IMR-90 (cell line): Measurements from ENCODE around the gene DAB1. TPM values are rescaled to one million over a fixed set of nuclear protein-coding genes. Genes with fewer than 3 reads are reported as not detected.

Source experiments
- ATAC-seq: fragments of 200-7000 bp; cut with Tn5 transposase; 2 replicates; pipeline ENCODE4 v1.9.1; 2020; ENCODE audit warnings: low read depth, mild to moderate bottlenecking, moderate library complexity
- BruUV-seq: library from RNA; stranded (reverse); fragments of 400-500 nt; replicated peaks from 2 replicates; lab custom pipeline; 2021; lab: Mats Ljungman, UMichigan
- CTCF ChIA-PET: fragments of 300-600 bp; formaldehyde crosslinking; extraction: SDS; loops from one replicate; lab custom pipeline; 2021; ENCODE audit warnings: antibody characterized with exemption; lab: Yijun Ruan, JAX
- POLR2A ChIA-PET: fragments of 300-600 bp; sonication (Branson Sonifier 250); formaldehyde crosslinking; loops from one replicate; lab custom pipeline; 2022; ENCODE audit warnings: antibody characterized with exemption; ENCODE audit not compliant: unreplicated experiment; lab: Charles Lee
- DNase-seq: peaks from one replicate; pipeline ENCODE4 v3.0.0; 2013
- H2AFZ ChIP-seq: replicated peaks from 2 replicates; pipeline ENCODE3; 2013; ENCODE audit warnings: low read length, mild to moderate bottlenecking; ENCODE audit not compliant: poor library complexity
- H2AK5ac ChIP-seq: 2 replicates; pipeline ENCODE4 v1.6.1; 2013; ENCODE audit warnings: low read depth, low read length, inconsistent platforms
- H2AK9ac ChIP-seq: replicated peaks from 2 replicates; pipeline ENCODE3; 2013; ENCODE audit warnings: mild to moderate bottlenecking, low read depth, low read length, moderate library complexity; ENCODE audit not compliant: poor library complexity
- H2BK120ac ChIP-seq: 2 replicates; pipeline ENCODE4 v1.6.1; 2013; ENCODE audit warnings: low read depth, low read length, inconsistent platforms
- H2BK15ac ChIP-seq: 3 replicates; pipeline ENCODE4 v1.6.1; 2013; ENCODE audit warnings: low read depth, low read length, inconsistent platforms
- H2BK20ac ChIP-seq: 2 replicates; pipeline ENCODE4 v1.6.1; 2013; ENCODE audit warnings: low read depth, mild to moderate bottlenecking, inconsistent platforms, low read length, moderate library complexity
- H2BK5ac ChIP-seq: 2 replicates; pipeline ENCODE4 v1.6.1; 2013; ENCODE audit warnings: mild to moderate bottlenecking, low read depth, low read length, inconsistent platforms; ENCODE audit not compliant: poor library complexity, severe bottlenecking
- H3K14ac ChIP-seq: replicated peaks from 2 replicates; pipeline ENCODE4 v1.6.1; 2013; ENCODE audit warnings: low read depth, low read length, inconsistent platforms
- H3K18ac ChIP-seq: 2 replicates; pipeline ENCODE4 v1.6.1; 2013; ENCODE audit warnings: low read depth, low read length, control low read depth
- H3K23ac ChIP-seq: 2 replicates; pipeline ENCODE4 v1.6.1; 2013; ENCODE audit warnings: low read depth, low read length, inconsistent platforms
- H3K27ac ChIP-seq: 2 replicates; pipeline ENCODE4 v1.5.1; 2013; ENCODE audit warnings: mild to moderate bottlenecking, control low read depth, low read length; ENCODE audit not compliant: insufficient read depth
- H3K27me3 ChIP-seq: 2 replicates; pipeline ENCODE4 v1.6.1; 2013; ENCODE audit warnings: low read length; ENCODE audit not compliant: control insufficient read depth, insufficient read depth
- H3K36me3 ChIP-seq: 2 replicates; pipeline ENCODE4 v1.6.1; 2013; ENCODE audit warnings: low read length, mixed read lengths; ENCODE audit not compliant: control insufficient read depth, insufficient read depth
- H3K4ac ChIP-seq: 2 replicates; pipeline ENCODE4 v1.6.1; 2013; ENCODE audit warnings: low read depth, low read length, inconsistent platforms
- H3K4me1 ChIP-seq: 2 replicates; pipeline ENCODE4 v1.6.1; 2013; ENCODE audit warnings: low read length, mixed read lengths; ENCODE audit not compliant: control insufficient read depth, insufficient read depth
- H3K4me2 ChIP-seq: 2 replicates; pipeline ENCODE4 v1.6.1; 2013; ENCODE audit warnings: low read depth, mild to moderate bottlenecking, control low read depth, low read length, moderate library complexity
- H3K4me3 ChIP-seq: 2 replicates; pipeline ENCODE4 v1.5.1; 2013; ENCODE audit warnings: low read depth, mild to moderate bottlenecking, control low read depth, low read length, moderate library complexity; ENCODE audit not compliant: insufficient read depth
- H3K56ac ChIP-seq: 2 replicates; pipeline ENCODE4 v1.6.1; 2013; ENCODE audit warnings: low read length, inconsistent platforms; ENCODE audit not compliant: insufficient read depth; ENCODE audit errors: extremely low read depth
- H3K79me1 ChIP-seq, 2 experiments: 2 replicates each; pipeline ENCODE4 v1.6.1; 2013; ENCODE audit warnings: low read length in 2 of 2, inconsistent platforms in 1 of 2, low read depth in 1 of 2
- H3K9ac ChIP-seq: 2 replicates; pipeline ENCODE4 v1.6.1; 2013; ENCODE audit warnings: low read depth, low read length, control low read depth
- H3K9me1 ChIP-seq: 2 replicates; pipeline ENCODE4 v1.6.1; 2013; ENCODE audit warnings: low read length, inconsistent platforms; ENCODE audit not compliant: insufficient read depth
- H3K9me3 ChIP-seq: 2 replicates; pipeline ENCODE4 v1.6.1; 2013; ENCODE audit warnings: low read length; ENCODE audit not compliant: control insufficient read depth, insufficient read depth
- H4K20me1 ChIP-seq: 2 replicates; pipeline ENCODE4 v1.6.1; 2013; ENCODE audit warnings: low read length, inconsistent platforms; ENCODE audit not compliant: insufficient read depth
- H4K5ac ChIP-seq: 2 replicates; pipeline ENCODE4 v1.6.1; 2013; ENCODE audit warnings: mild to moderate bottlenecking, low read depth, low read length, control low read depth
- H4K8ac ChIP-seq, 2 experiments: 2 replicates each; pipeline ENCODE4 v1.6.1; 2013; ENCODE audit warnings: low read depth in 2 of 2, low read length in 2 of 2, control low read depth in 1 of 2, inconsistent platforms in 1 of 2
- H4K91ac ChIP-seq: 2 replicates; pipeline ENCODE4 v1.6.1; 2013; ENCODE audit warnings: low read depth, low read length, inconsistent platforms; ENCODE audit not compliant: insufficient read depth
- BHLHE40 ChIP-seq: fragments of 150-350 bp; IDR thresholded peaks from 2 replicates; pipeline ENCODE4 v1.6.1; 2016; ENCODE audit warnings: mild to moderate bottlenecking, low read depth, low read length
- CEBPB ChIP-seq: IDR thresholded peaks from 2 replicates; pipeline ENCODE4 v1.6.1; 2012; ENCODE audit warnings: low read depth, low read length, improper control_type of control experiment
- CHD1 ChIP-seq: IDR thresholded peaks from 2 replicates; pipeline ENCODE4 v1.6.1; 2012; ENCODE audit warnings: low read depth, low read length, improper control_type of control experiment
- FOS ChIP-seq: fragments of 150-350 bp; IDR thresholded peaks from 2 replicates; pipeline ENCODE4 v1.6.1; 2016; ENCODE audit warnings: low read depth, low read length
- MAFK ChIP-seq: IDR thresholded peaks from 2 replicates; pipeline ENCODE4 v1.6.1; 2012; ENCODE audit warnings: low read depth, low read length, improper control_type of control experiment
- MAZ ChIP-seq: IDR thresholded peaks from 2 replicates; pipeline ENCODE4 v1.6.1; 2012; ENCODE audit warnings: low read depth, mild to moderate bottlenecking, low read length, improper control_type of control experiment, moderate library complexity, borderline replicate concordance
- MXI1 ChIP-seq: IDR thresholded peaks from 2 replicates; pipeline ENCODE4 v1.6.1; 2012; ENCODE audit warnings: low read depth, mild to moderate bottlenecking, low read length, moderate library complexity, borderline replicate concordance
- NFE2L2 ChIP-seq: fragments of 150-350 bp; IDR thresholded peaks from 2 replicates; pipeline ENCODE4 v1.6.1; 2016; ENCODE audit warnings: low read depth, mild to moderate bottlenecking, low read length
- POLR2A ChIP-seq: IDR thresholded peaks from 2 replicates; pipeline ENCODE4 v1.6.1; 2012; ENCODE audit warnings: mild to moderate bottlenecking, low read depth, low read length
- RAD21 ChIP-seq: IDR thresholded peaks from 2 replicates; pipeline ENCODE4 v1.6.1; 2012; ENCODE audit warnings: low read length, improper control_type of control experiment
- RCOR1 ChIP-seq: IDR thresholded peaks from 2 replicates; pipeline ENCODE4 v1.6.1; 2012; ENCODE audit warnings: mild to moderate bottlenecking, low read length, improper control_type of control experiment; ENCODE audit not compliant: insufficient replicate concordance
- RFX5 ChIP-seq: IDR thresholded peaks from 2 replicates; pipeline ENCODE4 v1.8.0; 2012; ENCODE audit warnings: low read depth, mild to moderate bottlenecking, low read length, moderate library complexity
- SMC3 ChIP-seq: fragments of 150-350 bp; IDR thresholded peaks from 2 replicates; pipeline ENCODE4 v1.6.1; 2016; ENCODE audit warnings: low read depth, mild to moderate bottlenecking, antibody characterized with exemption, low read length, moderate library complexity
- WGBS, 2 experiments: methylation state at CpG; one replicate each; pipeline versions ENCODE4 v1.1.5 to v1.1.7; 2013; ENCODE audit warnings: missing lambda C conversion rate in 2 of 2; ENCODE audit not compliant: insufficient read length in 1 of 2; ENCODE audit errors: extremely low coverage in 2 of 2; 5-methylcytosine and 5-hydroxymethylcytosine counted together
- dilution Hi-C: fragments of 300-500 bp; cut with HindIII; formaldehyde crosslinking; loops from one replicate; pipeline ENCODE4 v1.14.3; 2018; ENCODE audit warnings: low sequenced_read_pairs; ENCODE audit not compliant: unreplicated experiment
- in situ Hi-C: fragments of 300-500 bp; cut with MboI; formaldehyde crosslinking; loops from 3 replicates; pipeline ENCODE4 v1.14.3; 2019; ENCODE audit warnings: low sequenced_read_pairs, inconsistent platforms, mixed read lengths
- intact Hi-C: fragments of 100-400 bp; cut with micrococcal nuclease; formaldehyde crosslinking; loops from 2 replicates; pipeline ENCODE4 v1.10.0; 2022
- polyA plus RNA-seq, 3 experiments: library from polyadenylated mRNA; depleted of rRNA; stranded (reverse); fragments of >200 nt; gene quantifications; 2 replicates each; pipeline ENCODE4 v1.2.3, GENCODE V29; 2012; ENCODE audit warnings: low replicate concordance in 1 of 3
- total RNA-seq: library from RNA; depleted of rRNA; stranded (reverse); fragments of >200 nt; gene quantifications from 2 replicates; pipeline ENCODE4 v1.2.3, GENCODE V29; 2012
- TF ChIP-seq, protein P1 (sequence below): fragments of 150-350 bp; IDR thresholded peaks from 2 replicates; pipeline ENCODE4 v1.6.1; 2016; ENCODE audit warnings: low read depth, mild to moderate bottlenecking, low read length, moderate library complexity, borderline replicate concordance
- TF ChIP-seq, protein P2 (sequence below): conservative IDR thresholded peaks from 2 replicates; pipeline ENCODE4 v1.5.1; 2012; ENCODE audit warnings: mild to moderate bottlenecking, low read depth, low read length, improper control_type of control experiment
- TF ChIP-seq, protein P3 (sequence below): fragments of 150-350 bp; IDR thresholded peaks from 2 replicates; pipeline ENCODE4 v1.6.1; 2017; ENCODE audit warnings: mild to moderate bottlenecking, antibody characterized with exemption, low read length, low read depth

Gene DAB1
- total and polyA plus RNA-seq, 2 of the 4 experiments (the other 2 are of a cell fraction), result 0.18 to 0.41 TPM

DNA sequence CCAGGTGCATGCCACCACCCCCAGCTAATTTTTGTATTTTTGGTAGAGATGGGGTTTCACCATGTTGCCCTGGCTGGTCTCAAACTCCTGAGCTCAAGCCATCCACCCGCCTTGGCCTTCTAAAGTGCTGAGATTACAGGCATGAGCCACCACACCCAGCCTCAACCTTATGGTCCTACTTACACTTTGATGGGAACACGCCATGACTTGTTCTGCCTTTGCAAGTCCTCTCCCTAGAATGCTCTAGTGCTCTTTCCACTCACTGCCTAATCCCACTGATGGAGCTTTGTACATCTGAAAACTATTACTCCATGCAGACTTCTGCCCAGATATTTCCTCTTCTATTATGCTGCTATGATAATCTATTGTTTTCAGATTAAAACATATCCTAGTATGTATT, 174.3 kb downstream of the DAB1 start:
- Histone ChIP-seq H3K36me3 (no peaks in the 10 kb centered on the region), H4K20me1 (no peaks in the 10 kb centered on the region), H2BK120ac (no peak overlapping the region), H3K56ac (no peak overlapping the region), H2AK5ac (no peak overlapping the region), H2BK20ac (no peak overlapping the region), H3K18ac (no peak overlapping the region), H4K8ac (no peak overlapping the region), H3K4me2 (no peak overlapping the region), H3K4me3 (no peak overlapping the region), H3K27ac (no peak overlapping the region), H3K9me1 (no peaks in the 10 kb centered on the region), H3K9me3 (no peaks in the 10 kb centered on the region), H3K4ac (no peak overlapping the region), H2BK15ac (no peak overlapping the region), H3K4me1 (peaks cover 4% of the 10 kb centered on the region; the same call in 1 of the 2 replicates), H3K9ac (no peak overlapping the region), H3K14ac (no peak overlapping the region), H3K79me1 (no peaks in the 10 kb centered on the region), H2BK5ac (no peak overlapping the region), H2AK9ac (no peak overlapping the region), H2AFZ (no peak overlapping the region), H4K5ac (no peak overlapping the region), H3K27me3 (no peaks in the 10 kb centered on the region), H4K91ac (no peak overlapping the region), H3K23ac (no peak overlapping the region)
- dilution Hi-C loops, result no loop called here
- CTCF ChIA-PET, result no interaction called here
- WGBS, 2 experiments, result 0% methylated on average over 1 of the region's 2 CpGs; no CpG with 5 or more reads in 1 of the 2 experiments
- in situ Hi-C loops, result no loop called here
- intact Hi-C loops, result no loop called here
- no TSS peak for BruUV-seq
- DNase-seq (no peak), ATAC-seq (no peak)
- POLR2A ChIA-PET, result no interaction called here
- TF ChIP-seq SMC3 (no peak), RCOR1 (no peak), MXI1 (no peak), RFX5 (no peak), CEBPB (no peak), POLR2A (no peak), BHLHE40 (no peak), MAZ (no peak), CHD1 (no peak), RAD21 (no peak), NFE2L2 (no peak), FOS (no peak), MAFK (no peak)
- TF ChIP-seq, protein P1, sequence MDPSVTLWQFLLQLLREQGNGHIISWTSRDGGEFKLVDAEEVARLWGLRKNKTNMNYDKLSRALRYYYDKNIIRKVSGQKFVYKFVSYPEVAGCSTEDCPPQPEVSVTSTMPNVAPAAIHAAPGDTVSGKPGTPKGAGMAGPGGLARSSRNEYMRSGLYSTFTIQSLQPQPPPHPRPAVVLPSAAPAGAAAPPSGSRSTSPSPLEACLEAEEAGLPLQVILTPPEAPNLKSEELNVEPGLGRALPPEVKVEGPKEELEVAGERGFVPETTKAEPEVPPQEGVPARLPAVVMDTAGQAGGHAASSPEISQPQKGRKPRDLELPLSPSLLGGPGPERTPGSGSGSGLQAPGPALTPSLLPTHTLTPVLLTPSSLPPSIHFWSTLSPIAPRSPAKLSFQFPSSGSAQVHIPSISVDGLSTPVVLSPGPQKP, result no peak
- TF ChIP-seq, protein P2, sequence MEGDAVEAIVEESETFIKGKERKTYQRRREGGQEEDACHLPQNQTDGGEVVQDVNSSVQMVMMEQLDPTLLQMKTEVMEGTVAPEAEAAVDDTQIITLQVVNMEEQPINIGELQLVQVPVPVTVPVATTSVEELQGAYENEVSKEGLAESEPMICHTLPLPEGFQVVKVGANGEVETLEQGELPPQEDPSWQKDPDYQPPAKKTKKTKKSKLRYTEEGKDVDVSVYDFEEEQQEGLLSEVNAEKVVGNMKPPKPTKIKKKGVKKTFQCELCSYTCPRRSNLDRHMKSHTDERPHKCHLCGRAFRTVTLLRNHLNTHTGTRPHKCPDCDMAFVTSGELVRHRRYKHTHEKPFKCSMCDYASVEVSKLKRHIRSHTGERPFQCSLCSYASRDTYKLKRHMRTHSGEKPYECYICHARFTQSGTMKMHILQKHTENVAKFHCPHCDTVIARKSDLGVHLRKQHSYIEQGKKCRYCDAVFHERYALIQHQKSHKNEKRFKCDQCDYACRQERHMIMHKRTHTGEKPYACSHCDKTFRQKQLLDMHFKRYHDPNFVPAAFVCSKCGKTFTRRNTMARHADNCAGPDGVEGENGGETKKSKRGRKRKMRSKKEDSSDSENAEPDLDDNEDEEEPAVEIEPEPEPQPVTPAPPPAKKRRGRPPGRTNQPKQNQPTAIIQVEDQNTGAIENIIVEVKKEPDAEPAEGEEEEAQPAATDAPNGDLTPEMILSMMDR, result no peak
- TF ChIP-seq, protein P3, sequence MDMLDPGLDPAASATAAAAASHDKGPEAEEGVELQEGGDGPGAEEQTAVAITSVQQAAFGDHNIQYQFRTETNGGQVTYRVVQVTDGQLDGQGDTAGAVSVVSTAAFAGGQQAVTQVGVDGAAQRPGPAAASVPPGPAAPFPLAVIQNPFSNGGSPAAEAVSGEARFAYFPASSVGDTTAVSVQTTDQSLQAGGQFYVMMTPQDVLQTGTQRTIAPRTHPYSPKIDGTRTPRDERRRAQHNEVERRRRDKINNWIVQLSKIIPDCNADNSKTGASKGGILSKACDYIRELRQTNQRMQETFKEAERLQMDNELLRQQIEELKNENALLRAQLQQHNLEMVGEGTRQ, result no peak
